H54 (cell line): ENCODE measurements around the gene DCTD.

ENCODE experiments used
- DNase-seq: peaks from one replicate; pipeline ENCODE4 v3.0.0; 2011; ENCODE audit warnings: low spot score, mixed read lengths; ENCODE audit not compliant: insufficient read length
- FAIRE-seq: peaks from 3 replicates; lab custom pipeline; 2011; peaks lifted over from hg19 to GRCh38; lab: Jason Lieb, UNC
- POLR2A ChIP-seq: IDR thresholded peaks from 2 replicates; pipeline ENCODE4 v1.6.1; 2011; ENCODE audit warnings: low read depth, mild to moderate bottlenecking, low read length

Gene DCTD

DNA sequence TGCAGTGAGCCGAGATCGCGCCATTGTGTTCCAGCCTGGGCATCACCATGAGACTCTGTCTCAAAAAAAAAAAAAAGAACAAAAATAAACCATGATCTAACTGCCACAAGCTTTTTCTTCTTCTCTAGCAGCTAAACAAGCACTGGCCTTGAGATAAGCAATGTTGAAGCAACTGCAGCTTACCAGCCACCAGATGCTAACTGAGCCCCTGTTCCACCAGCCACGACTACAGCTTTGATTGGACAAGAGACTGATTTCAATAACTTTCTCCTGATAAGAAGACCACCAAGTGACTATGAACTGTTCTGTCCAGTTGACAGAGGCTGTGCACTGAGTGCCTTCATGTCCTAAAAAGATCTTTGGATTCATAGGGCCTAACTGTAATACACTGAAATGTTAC, 58.5 kb downstream of the DCTD start:
- no peak for TF ChIP-seq POLR2A
- no peak for FAIRE-seq
- no peak for DNase-seq

DNA sequence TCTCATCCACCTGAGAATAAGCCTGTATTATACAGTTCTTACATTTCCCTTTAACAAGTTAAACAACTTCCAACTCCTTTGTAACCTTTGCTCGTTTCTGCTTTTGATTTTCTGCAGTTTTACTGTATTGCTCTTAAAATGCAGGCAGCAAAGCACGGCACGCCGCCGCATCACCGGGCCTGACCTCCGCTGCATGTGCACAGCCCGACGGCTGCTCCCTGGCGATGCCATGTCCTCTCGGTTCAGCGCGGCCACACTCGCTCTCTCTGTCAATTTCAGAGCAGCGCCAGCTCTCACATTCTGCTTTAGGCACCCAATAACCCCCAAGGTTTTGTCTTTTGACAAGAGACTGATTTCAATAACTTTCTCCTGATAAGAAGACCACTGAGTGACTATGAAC, 60.3 kb downstream of the DCTD start:
- TF ChIP-seq POLR2A: no peak
- FAIRE-seq: no peak

DNA sequence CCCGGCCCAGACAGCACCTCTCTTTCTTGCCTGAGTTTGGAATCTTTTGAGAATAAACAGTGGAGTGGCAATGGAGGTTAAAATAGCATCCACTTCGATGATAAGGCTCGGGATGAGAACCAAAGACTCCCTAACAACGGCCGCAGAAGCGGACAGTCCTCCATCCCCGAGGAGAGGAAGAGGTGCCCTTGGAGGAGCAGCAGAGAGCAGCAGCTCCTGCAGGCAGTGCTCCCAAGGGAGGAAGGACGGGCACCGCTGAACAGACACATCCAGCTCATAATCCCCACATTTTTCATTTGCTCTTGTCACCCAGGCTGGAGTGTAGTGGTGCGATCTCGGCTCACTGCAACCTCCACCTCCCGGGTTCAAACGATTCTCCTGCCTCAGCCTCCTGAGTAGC, 61.3 kb downstream of the DCTD start:
- FAIRE-seq (no peak), DNase-seq (no peak)
- no peak for TF ChIP-seq POLR2A

More for the DNA sequence above, 60.3 kb downstream of the DCTD start:
- no peak for DNase-seq

DNA sequence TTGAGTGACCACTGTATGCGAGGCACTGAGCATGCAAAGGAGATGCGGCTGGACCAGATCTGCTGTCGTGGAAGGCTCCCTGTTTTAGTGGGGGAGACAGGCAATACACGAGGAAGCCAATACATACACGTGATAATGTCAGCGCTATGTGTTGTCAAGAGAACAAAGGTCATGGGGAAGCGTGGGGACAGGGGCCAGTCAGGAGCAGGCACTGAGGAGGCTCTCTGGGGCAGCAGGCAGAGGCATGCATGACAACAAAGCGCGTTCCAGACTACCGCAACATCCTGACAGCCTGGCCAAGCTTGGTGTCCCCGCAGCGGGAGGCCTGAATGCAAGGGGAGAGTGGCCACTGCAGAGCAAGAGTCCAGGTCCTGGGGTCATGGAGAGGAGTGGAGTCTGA, 61.9 kb downstream of the DCTD start:
- no peak for FAIRE-seq
- no peak for DNase-seq
- TF ChIP-seq POLR2A: no peak

DNA sequence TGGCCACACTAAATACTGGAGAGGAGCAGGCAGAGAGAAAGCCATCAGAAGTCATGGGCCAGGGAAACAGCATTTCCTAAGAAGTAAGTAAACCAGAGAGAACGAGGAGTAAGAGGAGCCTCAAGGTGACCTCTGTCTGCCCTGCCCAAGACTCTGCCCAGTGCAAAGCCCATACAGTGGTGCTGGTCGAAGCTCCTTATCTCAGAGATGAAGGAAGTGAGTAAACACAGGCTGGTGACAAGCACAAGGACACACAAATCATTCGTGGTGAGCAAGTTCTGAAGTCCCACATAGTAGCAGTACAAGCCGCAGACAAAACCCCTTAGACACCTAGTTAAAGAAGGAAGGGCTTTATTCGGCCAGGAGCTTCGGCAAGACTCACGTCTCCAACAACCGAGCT, 62.7 kb downstream of the DCTD start:
- FAIRE-seq: no peak
- DNase-seq: no peak
- TF ChIP-seq POLR2A: no peak

- FAIRE-seq: no peak
These were observed 63.4 kb downstream of the DCTD start for GRCh38 chr4:182853731-182854330.

GRCh38 chr4:182848685-182849084, 68.5 kb downstream of the DCTD start:
- no peak for TF ChIP-seq POLR2A
- DNase-seq (no peak), FAIRE-seq (no peak)

More at GRCh38 chr4:182853731-182854330, 63.4 kb downstream of the DCTD start:
- no peak for TF ChIP-seq POLR2A
- no peak for DNase-seq

DNA sequence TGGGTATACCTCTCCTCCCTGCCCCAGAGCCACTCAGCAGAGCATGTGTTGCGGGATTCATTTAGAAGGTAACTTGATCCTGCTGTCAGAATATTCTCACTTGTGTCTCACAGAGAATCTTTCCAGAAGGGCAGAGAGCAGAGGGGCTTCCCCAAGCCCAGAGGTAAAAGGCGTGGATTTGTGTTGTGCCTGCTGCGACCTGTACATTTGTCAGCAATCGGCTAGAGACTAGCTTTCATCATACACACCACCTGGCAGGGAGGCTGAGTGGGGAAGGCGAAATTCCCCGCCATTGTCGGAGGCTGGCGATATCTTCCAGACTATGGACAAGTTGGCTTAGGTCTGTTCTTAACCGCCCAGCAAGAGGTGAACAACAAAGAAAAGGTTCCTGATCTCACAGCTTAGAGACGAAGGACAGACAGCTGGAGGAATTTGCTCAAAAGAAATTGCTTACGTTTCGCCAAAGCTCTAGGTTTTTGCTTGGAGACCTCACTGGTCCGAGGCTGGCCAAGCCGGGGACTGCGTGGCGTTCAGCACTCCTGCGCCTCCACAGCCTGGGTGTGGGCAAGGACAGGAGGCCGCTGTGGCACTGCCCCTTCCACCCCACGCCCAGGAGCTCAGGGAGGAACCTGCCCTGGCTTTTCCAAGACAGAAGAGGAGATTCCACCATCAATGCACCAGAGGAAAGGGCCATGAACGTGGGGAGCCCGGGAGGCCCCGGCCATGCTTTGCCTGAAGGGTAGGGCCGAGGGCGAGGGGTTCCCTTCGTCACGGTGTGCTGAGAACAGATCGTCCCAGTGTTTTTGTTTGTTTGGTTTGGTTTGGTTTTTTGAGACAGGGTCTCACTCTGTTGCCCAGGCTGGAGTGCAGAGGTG, 69.4 kb downstream of the DCTD start:
- FAIRE-seq (no peak), DNase-seq (no peak)
- no peak for TF ChIP-seq POLR2A

DNA sequence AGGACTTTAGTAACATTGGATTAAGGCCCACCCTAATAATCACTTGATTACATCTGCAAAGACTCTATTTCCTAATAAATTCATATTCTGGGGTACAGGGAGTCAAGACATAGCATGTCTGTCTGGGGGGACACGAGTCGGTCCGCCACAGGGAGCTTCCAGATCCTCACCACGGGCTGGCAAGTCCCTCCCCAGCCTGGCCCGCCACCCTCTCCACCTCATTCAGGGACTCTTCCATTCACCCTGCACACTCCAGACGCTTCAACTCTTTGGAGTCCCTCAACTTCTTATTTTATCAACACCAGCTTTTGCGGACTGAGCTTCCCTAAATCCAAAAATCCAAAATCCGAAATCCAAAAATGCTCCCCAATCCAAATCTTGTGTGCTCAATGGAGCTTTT, 71.2 kb downstream of the DCTD start:
- DNase-seq: no peak
- FAIRE-seq: no peak
- TF ChIP-seq POLR2A: no peak

- FAIRE-seq (no peak), DNase-seq (no peak)
- no peak for TF ChIP-seq POLR2A
These were observed 71.6 kb downstream of the DCTD start for GRCh38 chr4:182845618-182846017.

GRCh38 chr4:182843808-182844325, 73.3 kb downstream of the DCTD start:
- no peak for FAIRE-seq

GRCh38 chr4:182842759-182843390, 74.3 kb downstream of the DCTD start:
- no peak for DNase-seq
- TF ChIP-seq POLR2A: no peak
- FAIRE-seq: no peak

More at GRCh38 chr4:182843808-182844325, 73.3 kb downstream of the DCTD start:
- no peak for DNase-seq
- TF ChIP-seq POLR2A: no peak

DNA sequence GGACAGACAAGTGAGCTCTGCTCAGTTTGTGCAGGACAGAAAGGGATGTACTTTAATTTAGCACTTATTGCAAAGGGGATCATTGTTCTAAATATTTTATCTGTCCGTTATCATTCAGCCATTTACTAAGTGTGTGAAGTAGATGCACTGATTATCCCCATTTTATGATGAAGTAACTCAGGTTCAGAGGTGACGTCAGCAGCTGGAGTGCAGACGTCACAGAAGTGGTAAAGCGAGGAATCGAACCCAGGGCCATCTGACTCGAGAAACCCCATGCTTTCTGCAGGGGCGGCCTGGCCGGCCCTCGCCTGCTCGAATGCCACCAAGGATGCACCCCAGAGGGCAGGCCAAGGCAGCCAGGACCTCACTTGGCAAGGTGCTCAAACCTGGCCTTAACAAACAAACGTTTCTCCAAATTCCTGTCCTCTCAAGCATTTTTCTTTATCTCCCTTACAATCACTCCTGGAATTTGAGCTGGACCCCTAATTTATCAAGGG, 75.0 kb downstream of the DCTD start:
- FAIRE-seq (no peak), DNase-seq (no peak)
- no peak for TF ChIP-seq POLR2A

DNA sequence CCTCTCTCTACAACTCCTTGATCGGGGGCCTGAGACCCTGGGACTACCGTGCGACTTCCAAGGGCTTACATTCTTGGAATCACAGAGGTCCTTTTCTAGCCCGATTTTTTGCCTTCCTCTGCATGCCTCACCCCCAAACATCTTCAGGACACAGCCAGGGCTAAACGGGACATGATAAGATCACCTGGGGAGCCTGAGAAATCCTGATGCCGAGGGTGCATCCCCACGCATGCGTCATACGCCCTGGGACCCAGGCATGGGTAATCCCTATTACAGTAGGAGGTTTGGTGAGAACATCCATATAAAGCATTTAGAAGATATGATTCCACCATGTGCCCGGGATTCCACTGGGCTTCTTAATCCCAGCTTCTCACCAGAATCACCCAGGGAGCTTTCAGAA, 77.1 kb downstream of the DCTD start:
- no peak for FAIRE-seq
- no peak for DNase-seq
- no peak for TF ChIP-seq POLR2A
